NCI-H1417 (cell line): ENCODE measurements around the gene SEMA4F.

Experiments
- DNase-seq, 3 experiments: peaks; one replicate each; lab custom pipeline; 2025; lab: John Stamatoyannopoulos, UW

The SEMA4F gene

DNA sequence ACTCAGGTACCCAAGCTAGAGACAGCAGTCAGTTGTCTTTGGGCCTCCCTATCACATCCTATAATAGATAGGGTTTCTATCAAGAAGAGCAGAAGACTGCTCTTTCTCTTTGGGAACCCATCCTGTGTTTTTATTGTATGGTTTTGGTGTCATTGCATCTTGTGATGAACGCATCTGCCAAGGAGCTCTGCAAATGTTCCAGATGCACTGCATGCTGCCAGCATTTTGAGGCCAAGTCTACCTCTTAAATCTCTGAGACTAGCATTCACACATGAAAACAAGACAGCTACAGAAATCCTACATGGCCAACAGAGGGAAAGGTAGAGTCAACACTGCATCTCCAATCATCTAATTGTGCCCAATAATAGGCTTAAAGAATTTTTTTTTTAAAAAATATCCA lies 14.0 kb downstream of the SEMA4F start:
- no peak for DNase-seq

DNA sequence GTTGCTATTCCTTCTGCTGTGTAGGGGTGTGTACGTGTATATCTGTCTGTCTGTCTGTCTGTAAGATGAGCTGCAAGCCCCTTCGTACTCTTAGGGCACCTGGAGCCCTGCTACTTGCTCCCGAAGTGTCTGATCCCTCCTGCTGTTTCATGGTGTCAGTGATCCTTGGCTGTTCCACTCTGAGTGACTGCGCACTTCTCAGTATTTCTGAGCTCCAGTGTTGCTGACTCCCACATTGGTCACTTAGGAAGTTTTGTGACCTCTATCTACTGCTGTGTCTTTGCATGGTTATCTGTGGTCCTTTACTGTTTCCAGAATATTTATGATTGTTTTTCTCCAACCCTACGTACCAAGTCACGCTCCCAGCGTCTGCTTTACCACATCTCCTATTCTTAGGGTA lies 16.2 kb downstream of the SEMA4F start:
- no peak for DNase-seq

DNA sequence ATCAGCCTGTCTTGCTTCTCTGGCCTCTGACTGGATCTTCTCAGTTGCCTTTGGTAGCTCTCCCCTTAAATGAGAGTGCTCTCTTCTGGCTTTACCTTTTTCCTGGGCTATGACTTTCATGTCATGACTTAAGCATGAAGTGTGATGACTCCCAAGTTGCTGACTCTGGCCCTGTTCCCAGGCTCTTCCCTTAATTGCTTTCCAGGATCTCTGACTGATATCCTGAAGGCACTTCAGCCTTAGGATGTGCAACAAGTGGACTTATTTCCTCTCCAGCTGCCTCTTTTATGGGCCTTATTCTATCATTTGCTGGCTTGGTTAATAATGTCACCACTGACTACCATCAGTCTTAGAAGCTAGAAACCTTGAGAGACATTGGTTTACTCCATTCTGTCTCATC lies 17.4 kb downstream of the SEMA4F start:
- no peak for DNase-seq

DNA sequence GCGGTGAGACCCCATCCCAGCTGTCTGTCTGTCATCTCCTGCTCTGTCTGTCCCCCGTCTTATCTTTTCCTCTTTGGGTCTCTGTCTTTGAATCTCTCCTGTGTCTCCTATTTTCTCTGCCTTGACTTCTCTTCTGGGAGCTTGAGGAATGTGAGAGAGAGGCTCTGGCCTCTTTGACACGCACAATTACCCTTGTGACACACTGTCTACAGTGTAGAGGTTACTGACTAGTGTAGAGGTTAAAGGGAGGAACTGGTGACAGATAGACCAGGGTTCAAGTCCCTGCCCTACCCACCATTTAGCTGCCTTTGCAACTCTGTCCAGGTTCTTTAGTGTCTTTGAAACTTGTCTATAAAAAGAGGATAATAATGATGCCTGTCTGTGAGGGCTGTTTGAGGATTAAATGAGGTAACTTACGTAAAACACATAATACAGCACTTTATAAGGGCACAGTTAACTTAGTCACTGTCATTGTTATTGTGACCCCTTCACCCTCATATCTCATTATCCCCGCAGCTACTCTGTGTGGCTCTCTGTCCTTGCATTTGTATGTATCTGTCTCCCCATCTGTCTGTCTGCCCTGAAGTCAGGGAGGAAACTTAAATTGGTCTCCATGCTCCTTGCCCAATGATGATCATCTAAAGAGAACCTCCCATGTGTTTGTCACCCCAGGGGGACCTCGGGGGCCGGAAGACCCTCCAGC lies 19.9 kb downstream of the SEMA4F start:
- DNase-seq: no peak

DNA sequence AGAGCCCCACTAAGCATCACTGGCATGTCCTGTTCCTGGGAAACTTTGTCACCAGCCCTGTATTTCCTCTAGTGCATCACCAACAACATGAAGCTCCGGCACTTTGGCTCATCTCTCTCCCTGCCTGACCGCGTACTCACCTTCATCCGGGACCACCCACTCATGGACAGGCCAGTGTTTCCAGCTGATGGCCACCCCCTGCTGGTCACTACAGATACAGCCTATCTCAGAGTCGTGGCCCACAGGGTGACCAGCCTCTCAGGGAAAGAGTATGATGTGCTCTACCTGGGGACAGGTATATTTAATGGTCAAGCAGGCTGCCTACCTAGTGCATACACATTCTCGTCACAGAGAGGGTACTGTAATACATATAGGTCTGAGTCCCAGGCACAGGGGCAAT lies 21.0 kb downstream of the SEMA4F start:
- DNase-seq: no peak

DNA sequence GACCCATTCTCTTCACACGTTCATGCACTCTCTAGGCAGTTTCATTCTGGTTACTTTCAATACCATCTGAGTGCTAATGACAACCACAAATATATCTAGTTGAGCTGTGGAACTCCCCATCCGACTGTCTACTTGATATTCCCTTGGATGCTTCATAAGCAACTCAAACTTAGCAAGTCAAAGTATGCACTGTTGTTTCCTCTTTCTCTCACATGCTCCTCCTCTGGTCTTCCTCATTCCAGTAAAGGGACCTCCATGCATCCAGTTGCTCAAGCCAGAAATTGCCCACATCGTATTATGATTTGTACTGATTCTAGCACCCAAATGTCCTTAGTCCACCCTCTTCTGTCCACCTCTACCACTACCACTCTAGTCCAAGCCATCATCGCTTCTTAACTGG lies 22.3 kb downstream of the SEMA4F start:
- DNase-seq: no peak

DNA sequence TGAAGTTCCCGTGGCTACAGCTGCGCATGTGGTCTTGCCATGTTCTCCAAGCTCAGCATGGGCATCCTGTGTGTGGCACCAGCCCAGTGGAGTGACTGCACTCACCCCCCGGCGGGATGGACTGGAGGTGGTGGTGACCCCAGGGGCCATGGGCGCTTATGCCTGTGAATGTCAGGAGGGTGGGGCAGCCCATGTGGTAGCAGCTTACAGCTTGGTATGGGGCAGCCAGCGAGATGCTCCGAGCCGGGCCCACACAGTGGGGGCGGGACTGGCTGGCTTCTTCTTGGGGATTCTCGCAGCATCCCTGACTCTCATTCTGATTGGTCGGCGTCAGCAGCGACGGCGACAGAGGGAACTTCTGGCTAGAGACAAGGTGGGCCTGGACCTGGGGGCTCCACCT lies 25.6 kb downstream of the SEMA4F start:
- DNase-seq: no peak

DNA sequence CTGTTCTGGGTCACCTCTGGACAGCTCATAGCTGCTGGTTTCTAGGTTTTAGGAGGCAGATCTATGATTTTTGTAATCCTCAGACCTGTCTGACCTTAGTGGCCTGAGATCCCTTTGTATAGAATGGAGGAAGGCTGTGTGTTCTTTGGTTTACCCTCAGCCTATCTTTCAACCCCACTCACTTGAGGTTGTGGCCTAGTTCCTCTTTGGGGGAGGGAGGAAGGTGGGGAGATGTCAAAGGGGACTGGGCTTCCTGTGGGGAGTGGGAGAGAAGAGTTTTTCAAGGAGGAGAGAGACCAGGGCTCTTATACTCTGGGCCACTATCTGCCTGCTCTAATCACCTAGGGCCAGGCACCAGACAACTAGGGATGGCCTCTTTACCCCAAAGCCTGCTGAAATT lies 28.5 kb downstream of the SEMA4F start:
- DNase-seq: no peak

DNA sequence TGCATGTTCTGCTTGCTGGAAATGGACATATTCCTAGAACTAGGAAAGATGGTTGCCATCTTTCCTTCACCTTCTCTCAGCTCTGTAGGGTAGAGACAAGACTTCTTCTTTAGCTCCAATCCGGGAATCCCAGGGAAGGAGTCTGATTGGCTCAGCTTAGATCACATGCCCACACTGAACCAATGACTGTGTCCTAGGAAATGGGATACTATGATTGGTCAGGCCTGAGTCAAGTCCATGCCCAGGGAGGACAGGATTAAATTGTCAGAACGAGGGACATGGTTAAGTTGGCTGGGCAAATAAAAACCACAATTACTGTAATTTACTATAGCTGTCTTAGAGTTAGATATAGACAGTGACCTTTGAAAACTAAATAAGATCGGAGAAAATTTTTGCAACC lies 31.4 kb downstream of the SEMA4F start:
- DNase-seq: no peak

DNA sequence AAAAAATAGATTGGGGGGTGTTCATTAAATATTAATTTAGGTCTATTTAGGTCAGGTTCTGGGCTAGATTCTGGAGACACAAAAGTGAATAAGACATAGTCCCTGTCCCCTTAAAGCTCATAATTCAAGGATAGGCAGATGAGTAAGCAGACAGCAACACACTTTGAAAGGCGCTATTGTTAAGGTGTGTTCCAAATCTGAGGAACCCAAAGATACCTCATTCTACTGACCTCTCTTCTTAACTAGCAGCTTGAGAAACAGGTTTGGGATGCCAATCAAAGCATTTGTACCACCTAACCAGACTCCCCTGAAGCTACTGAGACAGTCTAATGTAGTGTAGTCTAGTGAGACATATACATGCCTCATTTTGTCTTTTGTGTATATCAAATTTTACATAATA lies 34.8 kb downstream of the SEMA4F start:
- DNase-seq: no peak

DNA sequence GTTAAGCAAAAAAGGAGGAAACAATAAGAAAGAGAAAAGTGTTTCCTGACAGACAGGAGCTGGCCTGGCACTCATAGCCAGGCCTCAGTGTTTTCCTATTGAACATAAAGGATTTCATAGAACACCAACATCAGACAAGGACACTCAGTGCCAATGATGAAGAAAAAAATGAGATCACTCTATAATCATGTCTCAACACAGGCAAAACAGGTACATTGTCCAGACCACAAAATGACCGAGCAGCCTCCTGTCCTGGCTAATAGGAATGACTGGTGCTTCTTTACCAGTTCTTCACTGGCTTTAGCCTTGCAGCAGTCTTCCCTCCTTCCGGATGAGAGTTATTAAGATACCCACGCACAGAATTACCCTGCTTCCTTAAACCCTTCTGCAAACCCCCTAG lies 35.6 kb downstream of the SEMA4F start:
- no peak for DNase-seq

DNA sequence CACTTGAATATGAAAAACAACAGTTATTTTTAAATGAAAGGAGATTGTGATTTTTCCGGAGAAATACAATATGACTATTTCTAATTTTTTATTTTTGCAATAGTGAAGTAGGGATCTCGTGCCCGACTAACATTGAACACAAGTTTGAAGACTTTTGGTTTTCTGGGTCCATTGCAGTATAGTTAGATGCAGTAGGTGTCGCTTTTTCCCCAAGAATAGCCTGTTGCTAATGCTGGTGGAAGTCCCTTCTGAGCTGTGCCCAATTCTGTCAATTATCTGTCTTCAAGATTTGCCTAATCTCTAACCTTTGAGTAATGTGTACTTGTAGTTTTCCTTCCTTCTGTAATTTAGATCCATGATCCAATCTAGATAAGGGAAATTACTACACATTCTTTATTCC lies 36.5 kb downstream of the SEMA4F start:
- peak; percentile 27 to 80 (median 51) for DNase-seq

DNA sequence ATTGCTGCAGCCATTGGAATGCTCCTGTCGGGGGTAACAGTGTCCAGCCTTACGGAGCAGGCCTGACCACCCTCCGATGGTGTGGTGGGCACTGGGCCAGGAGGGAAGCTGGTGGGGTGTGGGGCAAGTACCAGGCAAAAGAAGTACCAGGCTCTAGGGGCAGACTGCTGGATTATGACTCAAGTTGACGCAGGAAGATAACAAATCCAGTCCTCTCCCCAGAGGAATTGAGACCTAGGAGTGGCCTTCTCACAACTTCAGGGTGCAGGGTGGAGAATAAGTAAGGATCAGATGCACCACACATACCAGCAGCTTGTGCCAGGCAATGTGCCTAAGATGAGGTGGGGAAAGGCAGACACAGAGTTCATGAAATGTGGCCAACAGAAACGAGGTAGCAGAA lies 37.9 kb downstream of the SEMA4F start:
- no peak for DNase-seq

DNA sequence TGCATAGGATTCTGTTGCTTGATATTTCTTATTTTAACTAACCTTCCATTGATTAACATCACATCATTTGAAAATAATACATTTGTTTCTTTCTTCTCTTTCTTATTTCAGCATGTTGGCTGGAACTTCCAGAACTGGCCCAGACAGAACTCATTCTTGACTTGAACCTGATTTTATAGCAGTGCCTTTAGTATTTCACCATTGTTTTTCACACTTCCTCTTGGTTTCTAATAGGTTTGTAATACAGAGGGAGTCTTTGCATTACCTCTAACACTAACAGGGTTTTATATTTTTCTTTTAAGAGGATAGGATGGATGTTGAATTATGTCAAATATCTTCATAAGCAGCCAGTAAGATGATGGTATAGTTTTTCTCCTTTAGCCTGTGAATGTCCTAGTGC lies 39.2 kb downstream of the SEMA4F start:
- no peak for DNase-seq

DNA sequence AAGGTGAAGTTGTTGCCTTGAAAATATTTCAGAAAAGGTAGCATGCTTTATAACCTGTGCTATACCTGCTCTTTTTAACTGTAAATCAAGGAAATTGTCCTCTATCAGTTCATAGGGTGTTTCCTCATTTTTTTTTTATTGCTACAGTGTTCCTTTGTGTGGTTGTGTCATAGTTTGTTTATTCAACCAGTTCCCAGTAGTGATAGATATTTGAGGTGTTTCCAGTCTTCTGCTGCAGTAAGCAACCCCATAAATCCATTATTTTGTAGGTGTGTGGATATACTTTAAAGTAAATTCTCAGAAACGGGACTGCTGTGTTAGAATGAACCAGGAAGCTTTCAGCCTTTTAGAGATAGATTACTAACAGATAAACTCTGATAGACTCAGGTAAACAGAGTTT lies 39.6 kb downstream of the SEMA4F start:
- DNase-seq: no peak

DNA sequence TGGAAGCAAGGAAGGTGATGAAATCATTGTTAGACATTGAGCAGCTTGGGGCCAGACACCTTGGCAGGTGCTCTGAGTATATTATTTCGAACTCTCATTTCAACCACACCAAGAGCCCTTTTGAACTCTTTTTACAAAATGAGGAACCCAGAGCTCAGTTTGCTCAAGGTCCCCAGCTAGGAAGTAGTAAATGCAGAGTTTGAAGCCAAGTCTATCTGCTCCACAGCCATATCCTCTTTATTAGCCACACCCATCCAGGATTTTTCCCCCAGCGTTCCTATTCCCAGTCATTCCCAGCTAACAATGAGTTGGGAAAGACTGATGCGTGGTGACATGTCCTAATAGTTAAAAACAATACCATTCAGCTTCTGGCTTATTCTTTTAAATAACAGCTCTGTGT lies 40.2 kb downstream of the SEMA4F start:
- no peak for DNase-seq

DNA sequence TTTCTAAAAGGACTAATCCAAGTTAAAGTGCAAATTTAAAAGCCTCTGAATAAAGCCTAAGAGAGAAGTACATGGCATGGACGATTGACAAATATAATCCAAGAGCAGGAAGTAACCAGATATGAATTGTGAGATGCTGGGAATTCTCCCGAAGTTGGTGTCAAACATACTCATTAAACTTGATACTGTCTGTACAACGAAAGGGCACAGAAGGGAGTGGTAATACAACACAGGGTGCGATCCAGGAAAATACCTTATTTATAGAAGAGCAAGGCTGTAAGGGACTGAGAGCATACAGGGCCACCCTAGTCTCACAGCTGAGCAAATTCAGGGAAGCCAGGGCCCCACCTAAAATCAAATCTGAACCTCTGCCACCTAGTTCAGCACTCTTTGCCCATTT lies 41.6 kb downstream of the SEMA4F start:
- no peak for DNase-seq

DNA sequence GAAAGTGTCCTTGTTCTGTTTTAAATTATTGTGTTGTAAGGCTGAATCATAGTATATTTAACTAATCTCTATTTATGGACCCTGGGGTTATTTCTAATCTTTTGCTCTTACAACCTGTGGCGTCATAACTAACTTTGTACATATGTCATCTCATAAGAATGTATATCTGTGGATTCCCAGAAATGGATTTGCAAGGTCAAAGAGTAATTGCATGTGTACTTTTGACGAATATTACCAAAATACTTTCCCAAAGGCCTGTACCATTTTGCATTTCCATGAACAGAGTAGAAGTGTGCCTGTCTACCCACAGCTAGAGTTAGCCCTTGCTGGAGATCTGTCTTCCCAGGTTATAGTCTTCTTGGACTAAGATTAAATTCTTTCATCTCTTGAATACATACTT lies 42.8 kb downstream of the SEMA4F start:
- no peak for DNase-seq

DNA sequence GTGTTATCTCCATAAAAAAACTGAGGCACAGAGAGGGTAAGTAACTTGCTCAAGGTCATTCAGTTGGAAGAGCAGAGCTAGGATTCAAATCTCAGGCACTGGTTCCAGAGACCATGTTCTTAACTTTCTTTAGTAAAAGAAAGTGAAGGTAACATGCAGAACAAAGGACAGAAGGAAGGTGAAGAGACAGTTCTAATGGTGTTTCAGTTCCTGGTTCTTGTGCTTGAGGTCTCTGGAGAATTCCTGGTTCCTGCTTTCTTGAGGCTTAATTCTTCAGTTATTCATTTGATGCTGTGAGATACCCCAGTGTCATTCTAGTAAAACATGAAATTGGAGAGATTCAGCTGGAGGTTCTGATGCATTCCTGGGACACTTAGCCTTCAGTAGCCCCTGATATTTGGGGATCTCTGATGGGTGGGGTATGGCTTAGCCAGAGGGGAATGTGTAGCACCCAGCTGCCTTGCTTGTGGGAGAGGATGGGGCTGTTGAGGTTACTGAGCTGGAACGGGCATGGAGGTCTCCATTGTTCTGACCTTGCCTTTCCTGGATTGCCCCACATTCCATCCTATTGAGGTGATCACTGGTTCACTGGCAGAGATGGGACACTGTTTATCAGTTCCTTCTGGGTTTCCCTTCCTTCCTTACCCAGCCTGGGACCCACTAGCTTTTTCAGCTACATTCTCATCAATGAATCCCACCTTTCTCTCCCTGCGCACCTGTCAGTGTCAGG lies 46.8 kb downstream of the SEMA4F start:
- DNase-seq: no peak

DNA sequence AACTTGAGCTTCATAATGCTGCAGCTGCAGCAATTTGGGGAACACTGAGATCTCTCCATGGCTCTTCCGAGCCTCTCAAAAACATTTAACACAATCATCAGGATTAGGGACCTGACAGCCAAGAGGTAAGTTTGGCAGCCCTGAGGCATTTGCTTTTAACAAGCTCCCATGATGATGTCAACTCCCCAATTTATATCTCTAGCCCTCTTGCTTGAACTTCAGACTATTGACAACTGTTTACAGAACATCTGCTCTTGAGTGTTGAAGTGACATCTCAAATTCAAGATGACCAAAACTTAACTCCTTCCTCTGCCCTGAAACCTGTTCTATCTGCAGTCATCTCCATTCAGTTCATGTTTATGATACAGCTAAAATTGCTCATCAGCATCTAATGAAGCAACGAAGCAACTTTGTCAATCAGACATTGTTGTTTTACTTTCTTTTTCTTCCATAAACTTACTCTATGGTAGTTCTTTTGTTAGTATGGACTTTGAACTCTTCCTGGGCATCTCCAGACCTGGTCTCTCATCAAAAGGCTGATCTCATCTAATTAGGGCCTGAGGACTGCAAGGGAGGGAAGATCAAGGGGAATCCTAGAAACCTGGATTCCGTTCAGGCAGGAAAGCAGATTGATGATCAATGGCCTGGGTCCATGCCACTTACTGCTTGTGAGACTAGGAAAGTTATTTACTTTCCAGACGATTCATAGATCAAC lies 48.1 kb downstream of the SEMA4F start:
- no peak for DNase-seq

DNA sequence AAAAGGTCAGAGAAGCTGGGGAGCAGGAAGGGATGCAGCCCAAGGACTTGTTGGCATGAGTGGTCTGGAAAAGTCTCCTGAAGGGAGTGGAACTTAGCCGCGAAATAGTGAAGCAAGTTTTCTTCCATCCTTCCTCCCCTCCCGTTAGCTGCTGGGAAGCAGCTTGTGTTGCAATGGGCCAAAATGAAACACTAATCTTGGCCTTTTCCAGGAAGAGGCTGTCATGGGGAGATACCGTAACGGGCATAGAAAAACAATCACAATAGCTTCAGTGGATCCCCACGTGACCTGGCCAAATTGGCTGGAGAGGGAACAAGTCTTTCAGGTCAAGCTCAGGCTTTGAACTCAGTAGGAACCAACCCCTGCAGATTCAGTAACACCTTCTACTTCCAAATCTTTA lies 49.3 kb downstream of the SEMA4F start:
- DNase-seq: no peak

DNA sequence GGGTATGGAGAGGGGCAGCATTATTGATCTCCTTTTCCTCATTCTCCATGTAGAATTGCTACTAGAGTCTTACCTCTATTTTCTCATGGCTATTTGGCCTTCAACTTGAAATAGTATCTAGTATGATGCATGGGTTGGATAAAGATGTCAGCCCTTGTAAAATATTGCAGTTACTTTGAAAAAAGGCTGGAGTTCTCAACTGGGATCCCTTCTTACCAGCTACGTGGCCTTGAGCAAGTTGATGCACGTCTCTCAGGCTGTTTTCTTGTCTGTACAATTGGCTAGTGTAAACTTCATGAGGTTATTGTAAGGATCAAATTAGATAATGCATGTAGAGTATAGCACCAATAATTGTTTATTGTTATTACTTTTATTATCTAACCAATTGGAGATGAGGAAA lies 50.2 kb downstream of the SEMA4F start:
- no peak for DNase-seq

DNA sequence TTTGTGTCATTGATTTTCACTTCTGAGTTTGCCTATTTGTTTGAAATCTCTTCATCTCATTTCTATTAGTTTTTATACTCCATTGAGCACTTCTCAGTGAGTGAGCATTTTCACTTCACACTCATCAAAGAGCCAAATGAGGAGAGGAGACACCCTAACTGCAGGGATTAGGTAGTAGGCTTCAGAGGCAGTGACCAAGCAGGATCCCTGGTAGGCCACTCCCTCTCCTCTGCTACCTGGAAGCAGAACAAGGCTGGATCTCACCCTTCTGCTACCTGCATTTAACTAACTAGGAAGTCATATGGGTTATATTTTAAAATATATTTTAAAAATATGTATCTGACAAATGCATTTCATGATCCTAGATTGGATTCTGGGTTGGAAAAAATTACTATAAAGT lies 52.7 kb downstream of the SEMA4F start:
- DNase-seq: no peak
